Adrenal gland (tissue), 12 donors: ENCODE measurements around the gene TPRG1L. TPM values are rescaled to one million over a fixed set of nuclear protein-coding genes. Genes with fewer than 3 reads are reported as not detected.

Source experiments
- DNase-seq, 7 donors: peaks; one replicate each; pipeline ENCODE4 v3.0.0-alpha.2; 2019 to 2020
- H3K27ac ChIP-seq, 5 donors: fragments of 200-600 bp; sonication (generic) in 4 of 5; 1 replicate in 3 of 5; 2 replicates in 2 of 5; pipeline versions ENCODE4 v1.5.1 to v1.8.0; 2016 to 2020; ENCODE audit warnings: mild to moderate bottlenecking in 1 of 5
- H3K27me3 ChIP-seq: fragments of 200-600 bp; 2 replicates; pipeline ENCODE4 v1.8.0; 2021
- H3K36me3 ChIP-seq, 2 donors: fragments of 200-600 bp; replicated peaks in 1 of 2; 1 replicate in 1 of 2; 2 replicates in 1 of 2; pipeline versions ENCODE4 v1.5.1 to v1.8.0; 2018 to 2022
- H3K4me1 ChIP-seq, 2 donors: fragments of 200-600 bp; replicated peaks in 1 of 2; 1 replicate in 1 of 2; 2 replicates in 1 of 2; pipeline versions ENCODE4 v1.5.1 to v1.8.0; 2018 to 2021
- H3K4me3 ChIP-seq, 4 donors: fragments of 200-600 bp; sonication (generic) in 3 of 4; one replicate each; pipeline ENCODE4 v1.5.1; 2016 to 2018
- H3K9me3 ChIP-seq, 3 donors: fragments of 200-600 bp; sonication (generic) in 1 of 3; replicated peaks in 1 of 3; 1 replicate in 2 of 3; 2 replicates in 1 of 3; pipeline versions ENCODE4 v1.5.1 to v1.8.0; 2016 to 2021
- POLR2A ChIP-seq, 2 donors: fragments of 450-650 bp; IDR thresholded peaks; one replicate each; pipeline ENCODE4 v1.6.1; 2017; ENCODE audit warnings: antibody characterized with exemption in 2 of 2, mild to moderate bottlenecking in 2 of 2, moderate library complexity in 1 of 2
- WGBS, 4 donors: extraction: QIAGEN DNeasy Blood & Tissue Kit in 2 of 4; methylation state at CpG; one replicate each; pipeline versions ENCODE4 v1.1.5 to v1.1.7; 2013 to 2017; 5-methylcytosine and 5-hydroxymethylcytosine counted together
- intact Hi-C, 2 donors: fragments of 100-400 bp; cut with DNase I; formaldehyde crosslinking; loops; one replicate each; pipeline versions ENCODE4 v1.14.1 to v1.15.0; 2022 to 2023
- polyA plus RNA-seq, 3 donors: library from polyadenylated mRNA; stranded (reverse); fragments of 200-250 nt in 2 of 3; fragments of 350-450 nt in 1 of 3; fragmentation: Illumina TruSeq in 1 of 3; extraction: RNeasy Lipid Tissue Mini Kit (QIAGEN cat#74804) in 1 of 3; gene quantifications; one replicate each; pipeline ENCODE4 v1.2.3, GENCODE V29; 2013 to 2014
- total RNA-seq, 9 donors: library from RNA; depleted of rRNA in 4 of 9; stranded (reverse); fragments of >200 nt in 4 of 9; fragments of 120-200 nt in 1 of 9; fragmentation: NEBNext Ultra II Directional in 1 of 9; extraction: Animal tissue kit (Norgen Biotek cat#: 25700) in 1 of 9; gene quantifications; one replicate each; pipeline versions ENCODE4 v1.1.0 to v1.2.4, GENCODE V29; 2013 to 2023
- TF ChIP-seq, protein P1 (sequence below), 6 experiments: fragments of 450-650 bp in 4 of 6; fragments of 200-600 bp in 2 of 6; sonication (generic) in 1 of 6; IDR thresholded peaks; 1 replicate in 5 of 6; 2 replicates in 1 of 6; pipeline versions ENCODE4 v1.5.1 to v1.8.0; 2016 to 2021; ENCODE audit warnings: antibody characterized with exemption in 6 of 6, mild to moderate bottlenecking in 2 of 6, moderate library complexity in 1 of 6
- donor health status: healthy with polysubstance abuse.
- donor health status: Bipolar disorder and iron deficiency.
- donor health status: DM: yes; HTN: yes; CAD: no.
- donor health status: DM: no; HTN: no; CAD: no.
- donor health status: DM: no; HTN: no; CAD: no.
- donor health status: DM: yes; HTN: yes; CAD: no.

Gene TPRG1L
- total and polyA plus RNA-seq, 12 donors: 15.8 to 52.1 (median 41.4) TPM

DNA sequence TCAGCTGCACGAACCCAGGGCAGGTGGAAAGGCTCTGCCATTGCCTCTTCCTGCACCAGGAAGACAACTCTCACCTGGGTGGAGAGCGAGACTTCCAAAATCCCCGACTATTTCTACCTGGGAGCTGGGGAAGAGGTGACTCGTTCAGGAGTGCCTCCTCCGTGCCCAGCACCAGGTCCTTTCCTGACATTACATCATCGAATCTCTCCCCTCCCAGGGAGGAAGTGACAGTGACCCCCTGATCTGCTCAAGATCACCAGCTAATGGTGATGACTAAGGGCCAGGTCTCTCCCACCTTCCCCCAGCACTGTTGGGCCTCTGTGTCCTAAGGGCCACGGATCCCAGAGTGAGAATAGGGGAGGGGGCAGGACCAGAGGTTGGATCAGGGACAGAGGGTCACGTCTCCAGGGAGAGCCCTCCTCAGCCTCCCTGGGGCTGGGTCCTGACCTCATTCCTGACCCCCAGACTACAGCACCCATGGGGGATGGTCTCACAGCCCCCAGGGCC lies 20.3 kb upstream of the TPRG1L start:
- no peaks in the 10 kb centered on the region for H3K9me3 ChIP-seq
- no peak for TF ChIP-seq POLR2A (IDR thresholded peaks at IDR 0.05)
- TF ChIP-seq, protein P1, sequence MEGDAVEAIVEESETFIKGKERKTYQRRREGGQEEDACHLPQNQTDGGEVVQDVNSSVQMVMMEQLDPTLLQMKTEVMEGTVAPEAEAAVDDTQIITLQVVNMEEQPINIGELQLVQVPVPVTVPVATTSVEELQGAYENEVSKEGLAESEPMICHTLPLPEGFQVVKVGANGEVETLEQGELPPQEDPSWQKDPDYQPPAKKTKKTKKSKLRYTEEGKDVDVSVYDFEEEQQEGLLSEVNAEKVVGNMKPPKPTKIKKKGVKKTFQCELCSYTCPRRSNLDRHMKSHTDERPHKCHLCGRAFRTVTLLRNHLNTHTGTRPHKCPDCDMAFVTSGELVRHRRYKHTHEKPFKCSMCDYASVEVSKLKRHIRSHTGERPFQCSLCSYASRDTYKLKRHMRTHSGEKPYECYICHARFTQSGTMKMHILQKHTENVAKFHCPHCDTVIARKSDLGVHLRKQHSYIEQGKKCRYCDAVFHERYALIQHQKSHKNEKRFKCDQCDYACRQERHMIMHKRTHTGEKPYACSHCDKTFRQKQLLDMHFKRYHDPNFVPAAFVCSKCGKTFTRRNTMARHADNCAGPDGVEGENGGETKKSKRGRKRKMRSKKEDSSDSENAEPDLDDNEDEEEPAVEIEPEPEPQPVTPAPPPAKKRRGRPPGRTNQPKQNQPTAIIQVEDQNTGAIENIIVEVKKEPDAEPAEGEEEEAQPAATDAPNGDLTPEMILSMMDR (IDR thresholded peaks at IDR 0.05): no peak
- peaks cover 19% of the 10 kb centered on the region for H3K27me3 ChIP-seq
- 80 to 88% (median 83%) methylated on average over 7 to 8 of the region's 8 CpGs for WGBS, 4 donors
- no peaks in the 10 kb centered on the region for H3K4me1 ChIP-seq
- no peak overlapping the region for H3K27ac ChIP-seq
- intact Hi-C loops: loop anchor here in 1 of 2 donors (5.0 kb wide), 1 partner anchor 112 kb away; no protein-coding TSS in a partner anchor
- no peak for DNase-seq
- no peak overlapping the region for H3K4me3 ChIP-seq
- no peaks in the 10 kb centered on the region for H3K36me3 ChIP-seq

DNA sequence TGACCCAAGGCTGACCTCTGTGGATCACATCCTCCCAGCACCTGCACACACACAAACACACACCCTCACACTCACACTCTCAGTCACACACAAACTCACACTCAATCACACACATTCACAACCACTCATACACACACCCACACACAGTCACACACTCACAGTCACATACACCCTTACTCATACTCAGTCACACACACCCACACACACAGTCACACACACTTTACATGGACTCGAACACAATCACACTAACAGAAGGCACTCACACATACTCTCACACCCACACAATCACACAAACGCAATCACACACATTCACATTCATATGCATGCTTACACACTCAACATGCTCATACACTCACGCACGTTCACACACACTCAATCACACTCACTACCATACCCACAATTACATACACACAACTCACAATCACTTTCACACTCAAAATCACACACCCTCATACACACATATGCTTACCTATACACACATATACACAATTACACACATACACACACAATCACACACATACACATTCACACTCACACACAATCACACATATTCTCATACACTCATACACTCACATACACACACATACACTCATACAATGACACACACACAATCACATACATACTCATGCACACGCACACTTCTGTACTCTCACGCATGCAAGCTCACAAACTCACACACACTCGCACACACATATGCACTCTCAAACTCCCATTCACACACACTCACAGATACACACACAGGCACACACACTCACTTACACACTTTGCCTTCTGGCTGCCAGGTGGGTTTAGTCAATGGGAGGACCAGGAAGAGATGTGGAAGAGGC lies 19.6 kb upstream of the TPRG1L start:
- intact Hi-C loops: loop anchor here in 1 of 2 donors (5.0 kb wide), 1 partner anchor 113 kb away; no protein-coding TSS in a partner anchor
- no peak for TF ChIP-seq POLR2A (IDR thresholded peaks at IDR 0.05)
- TF ChIP-seq, protein P1 (IDR thresholded peaks at IDR 0.05): no peak
- no peak overlapping the region for H3K4me3 ChIP-seq
- no peaks in the 10 kb centered on the region for H3K36me3 ChIP-seq
- 80 to 93% (median 88%) methylated on average over 7 of the region's 7 CpGs for WGBS, 4 donors
- no peaks in the 10 kb centered on the region for H3K9me3 ChIP-seq
- no peak for DNase-seq
- H3K27ac ChIP-seq: no peak overlapping the region
- H3K4me1 ChIP-seq: no peaks in the 10 kb centered on the region
- H3K27me3 ChIP-seq: peaks cover 25% of the 10 kb centered on the region

DNA sequence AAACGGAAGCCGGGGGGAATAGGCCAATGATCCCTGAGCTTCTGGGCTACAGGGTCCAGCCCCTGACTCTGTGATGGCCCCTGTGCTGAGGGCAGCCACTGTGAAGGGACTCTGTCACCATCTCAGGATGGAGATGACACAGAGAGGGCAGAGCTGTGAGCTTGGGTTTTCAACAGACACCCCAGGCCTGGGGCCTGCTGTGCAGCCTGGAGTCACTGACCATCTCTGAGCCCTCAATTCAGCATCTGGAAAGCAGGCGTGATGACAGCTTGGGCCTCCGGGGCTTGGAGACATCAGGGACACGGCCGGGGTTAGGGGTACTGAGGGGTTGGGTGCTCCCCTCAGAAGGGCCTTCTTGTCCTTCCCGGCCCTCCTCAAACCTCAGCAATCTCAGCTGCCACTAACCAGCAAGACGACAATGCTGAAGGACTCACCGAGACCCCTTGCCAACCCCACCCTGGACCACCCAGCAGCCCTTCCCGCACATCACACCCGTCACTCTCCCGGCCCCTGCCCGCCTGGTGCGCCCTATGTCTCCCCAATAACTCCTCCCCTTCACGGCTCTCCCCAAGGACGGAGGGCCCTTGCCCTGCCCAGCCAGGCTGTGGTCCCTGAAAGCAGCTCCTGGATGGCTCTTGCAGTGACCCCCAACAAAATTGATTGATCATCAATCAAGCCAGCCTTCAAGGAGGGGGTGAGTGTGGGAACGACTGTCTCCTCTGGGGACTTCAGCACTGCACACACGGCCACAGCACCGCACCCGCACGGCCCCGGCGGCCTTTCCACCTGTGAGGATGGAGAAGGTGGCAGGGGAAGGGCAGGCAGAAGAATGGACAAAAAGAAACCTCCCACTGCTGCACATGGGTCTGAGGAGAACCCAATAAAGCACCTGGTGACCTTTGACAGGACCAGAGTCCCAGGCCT lies 17.8 kb upstream of the TPRG1L start:
- intact Hi-C loops: no loop called here
- no peak overlapping the region for H3K4me3 ChIP-seq
- no peaks in the 10 kb centered on the region for H3K36me3 ChIP-seq
- peaks cover 31% of the 10 kb centered on the region for H3K27me3 ChIP-seq
- TF ChIP-seq, protein P1 (IDR thresholded peaks at IDR 0.05): no peak
- no peak for TF ChIP-seq POLR2A (IDR thresholded peaks at IDR 0.05)
- no peaks in the 10 kb centered on the region for H3K9me3 ChIP-seq
- H3K4me1 ChIP-seq: peaks cover 0 to 9% of the 10 kb centered on the region in 2 donors
- WGBS, 4 donors: 76 to 83% (median 78%) methylated on average over 15 to 23 of the region's 23 CpGs
- DNase-seq: no peak
- H3K27ac ChIP-seq: no peak overlapping the region

DNA sequence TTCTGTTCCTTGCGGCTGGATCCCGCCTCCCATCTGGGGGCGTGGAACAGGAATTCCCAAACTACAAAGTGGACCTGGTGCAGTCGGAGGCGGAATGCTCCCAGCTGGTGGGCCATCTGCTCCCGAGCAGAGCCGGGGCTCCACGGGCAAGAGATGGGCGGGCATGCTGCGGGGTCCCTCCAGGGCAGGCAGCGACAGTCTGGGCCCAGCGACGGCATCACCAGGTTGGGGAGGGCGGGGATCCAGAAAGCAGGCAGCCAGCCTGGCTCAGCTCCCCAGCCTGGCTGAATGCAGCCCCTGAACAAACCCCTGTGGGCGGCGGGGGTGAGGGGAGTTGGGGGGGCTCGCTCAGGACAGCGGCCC lies 17.1 kb upstream of the TPRG1L start:
- no peak for TF ChIP-seq POLR2A (IDR thresholded peaks at IDR 0.05)
- TF ChIP-seq, protein P1 (IDR thresholded peaks at IDR 0.05): no peak
- Histone ChIP-seq H3K36me3 (no peaks in the 10 kb centered on the region), H3K4me1 (peaks cover 0 to 9% of the 10 kb centered on the region in 2 donors), H3K4me3 (no peak overlapping the region), H3K27me3 (peaks cover 31% of the 10 kb centered on the region), H3K9me3 (no peaks in the 10 kb centered on the region), H3K27ac (no peak overlapping the region)
- WGBS, 4 donors: 80 to 88% (median 83%) methylated on average over 4 to 18 of the region's 18 CpGs
- DNase-seq: no peak
- intact Hi-C loops: no loop called here
